Gastroesophageal sphincter (tissue), 3 donors: Measurements from ENCODE around the gene ABL1.

Source experiments
- POLR2A ChIP-seq, 2 donors: fragments of 450-650 bp; IDR thresholded peaks; one replicate each; pipeline ENCODE4 v1.6.1; 2017; ENCODE audit warnings: antibody characterized with exemption in 2 of 2, mild to moderate bottlenecking in 2 of 2, moderate library complexity in 1 of 2
- POLR2AphosphoS5 ChIP-seq: sonication (generic); formaldehyde crosslinking; IDR thresholded peaks from one replicate; pipeline ENCODE4 v1.6.1; 2017; ENCODE audit warnings: antibody characterized with exemption
- TF ChIP-seq, protein P1 (sequence below), 4 experiments: fragments of 200-600 bp in 2 of 4; fragments of 450-650 bp in 2 of 4; sonication (generic) in 1 of 4; IDR thresholded peaks; one replicate each; pipeline ENCODE4 v1.5.1; 2017 to 2019; ENCODE audit warnings: antibody characterized with exemption in 4 of 4, mild to moderate bottlenecking in 2 of 4, moderate library complexity in 2 of 4

GRCh38 chr9:130878295-130878694 lies 43.2 kb downstream of the ABL1 start:
- TF ChIP-seq, protein P1, sequence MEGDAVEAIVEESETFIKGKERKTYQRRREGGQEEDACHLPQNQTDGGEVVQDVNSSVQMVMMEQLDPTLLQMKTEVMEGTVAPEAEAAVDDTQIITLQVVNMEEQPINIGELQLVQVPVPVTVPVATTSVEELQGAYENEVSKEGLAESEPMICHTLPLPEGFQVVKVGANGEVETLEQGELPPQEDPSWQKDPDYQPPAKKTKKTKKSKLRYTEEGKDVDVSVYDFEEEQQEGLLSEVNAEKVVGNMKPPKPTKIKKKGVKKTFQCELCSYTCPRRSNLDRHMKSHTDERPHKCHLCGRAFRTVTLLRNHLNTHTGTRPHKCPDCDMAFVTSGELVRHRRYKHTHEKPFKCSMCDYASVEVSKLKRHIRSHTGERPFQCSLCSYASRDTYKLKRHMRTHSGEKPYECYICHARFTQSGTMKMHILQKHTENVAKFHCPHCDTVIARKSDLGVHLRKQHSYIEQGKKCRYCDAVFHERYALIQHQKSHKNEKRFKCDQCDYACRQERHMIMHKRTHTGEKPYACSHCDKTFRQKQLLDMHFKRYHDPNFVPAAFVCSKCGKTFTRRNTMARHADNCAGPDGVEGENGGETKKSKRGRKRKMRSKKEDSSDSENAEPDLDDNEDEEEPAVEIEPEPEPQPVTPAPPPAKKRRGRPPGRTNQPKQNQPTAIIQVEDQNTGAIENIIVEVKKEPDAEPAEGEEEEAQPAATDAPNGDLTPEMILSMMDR (IDR thresholded peaks at IDR 0.05) = no peak
- no peak for TF ChIP-seq POLR2AphosphoS5
- TF ChIP-seq POLR2A (IDR thresholded peaks at IDR 0.05) = no peak
